SJCRH30 (cell line): Measurements from ENCODE around the gene TRERF1. TPM values are rescaled to one million over a fixed set of nuclear protein-coding genes. Genes with fewer than 3 reads are reported as not detected.
"Not testable (repeated sequence)": the region's sequence is repeated elsewhere in the genome, so short reads cannot be mapped to it uniquely, and the experiment has no call there.

ENCODE experiments used
- DNase-seq, 2 experiments: peaks; one replicate each; pipeline ENCODE4 v3.0.0-alpha.2; 2015 to 2020
- H3K27ac ChIP-seq: fragments of 250-450 bp; sonication (Bioruptor Pico); 2 replicates; pipeline ENCODE4 v1.5.1; 2020; ENCODE audit warnings: mild to moderate bottlenecking, moderate library complexity
- H3K27me3 ChIP-seq: fragments of 250-450 bp; sonication (Bioruptor Pico); 2 replicates; pipeline ENCODE4 v1.5.1; 2020; ENCODE audit warnings: mild to moderate bottlenecking, moderate library complexity
- H3K36me3 ChIP-seq: fragments of 250-450 bp; sonication (Bioruptor Pico); 2 replicates; pipeline ENCODE4 v1.5.1; 2020; ENCODE audit warnings: mild to moderate bottlenecking, moderate library complexity
- H3K4me1 ChIP-seq: fragments of 250-450 bp; sonication (Bioruptor Pico); 2 replicates; pipeline ENCODE4 v1.5.1; 2020; ENCODE audit warnings: mild to moderate bottlenecking, moderate library complexity
- H3K4me3 ChIP-seq: fragments of 250-450 bp; sonication (Bioruptor Pico); 2 replicates; pipeline ENCODE4 v1.5.1; 2020; ENCODE audit warnings: mild to moderate bottlenecking, moderate library complexity
- H3K9me3 ChIP-seq: fragments of 250-450 bp; sonication (Bioruptor Pico); replicated peaks from 2 replicates; pipeline ENCODE4 v1.5.1; 2020; ENCODE audit warnings: mild to moderate bottlenecking, moderate library complexity
- total RNA-seq: library from RNA; depleted of rRNA; stranded (reverse); fragments of >200 nt; shearing (Covaris generic); gene quantifications from 2 replicates; pipeline ENCODE4 v1.2.3, GENCODE V29; 2014

TRERF1 gene
- total RNA-seq, 1 experiment from 2014 or later = 1.5 TPM

DNA sequence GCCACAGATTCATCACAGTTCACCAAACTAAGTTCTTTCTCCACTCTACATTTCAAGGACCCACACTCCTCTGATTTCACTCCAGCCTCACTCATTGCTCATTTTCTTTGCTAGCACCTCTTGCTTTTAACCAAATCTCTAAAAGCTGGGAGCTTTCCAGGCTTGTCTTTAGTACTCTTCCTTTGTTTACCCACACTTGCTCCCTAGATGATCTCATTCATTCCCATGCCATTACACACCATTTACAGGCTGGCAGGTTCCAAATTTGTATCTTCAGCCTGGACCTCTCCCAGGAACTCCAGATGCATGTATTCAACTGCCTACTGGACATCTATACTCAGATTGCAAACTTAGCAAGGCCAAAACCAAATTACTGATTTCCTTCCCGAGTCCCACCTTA, 251.7 kb downstream of the TRERF1 start:
- no peak overlapping the region for H3K27ac ChIP-seq
- no peaks in the 10 kb centered on the region for H3K36me3 ChIP-seq
- H3K27me3 ChIP-seq = no peaks in the 10 kb centered on the region
- no peak overlapping the region for H3K4me3 ChIP-seq
- DNase-seq = no peak
- no peaks in the 10 kb centered on the region; the same call in 1 of the 2 replicates for H3K4me1 ChIP-seq
- no peaks in the 10 kb centered on the region for H3K9me3 ChIP-seq

GRCh38 chr6:42199106-42199981, 252.4 kb downstream of the TRERF1 start:
- H3K27me3 ChIP-seq = no peaks in the 10 kb centered on the region
- no peak for DNase-seq
- no peaks in the 10 kb centered on the region for H3K9me3 ChIP-seq
- no peak overlapping the region for H3K4me3 ChIP-seq
- H3K36me3 ChIP-seq = no peaks in the 10 kb centered on the region
- H3K27ac ChIP-seq = no peak overlapping the region
- no peaks in the 10 kb centered on the region; the same call in 1 of the 2 replicates for H3K4me1 ChIP-seq

DNA sequence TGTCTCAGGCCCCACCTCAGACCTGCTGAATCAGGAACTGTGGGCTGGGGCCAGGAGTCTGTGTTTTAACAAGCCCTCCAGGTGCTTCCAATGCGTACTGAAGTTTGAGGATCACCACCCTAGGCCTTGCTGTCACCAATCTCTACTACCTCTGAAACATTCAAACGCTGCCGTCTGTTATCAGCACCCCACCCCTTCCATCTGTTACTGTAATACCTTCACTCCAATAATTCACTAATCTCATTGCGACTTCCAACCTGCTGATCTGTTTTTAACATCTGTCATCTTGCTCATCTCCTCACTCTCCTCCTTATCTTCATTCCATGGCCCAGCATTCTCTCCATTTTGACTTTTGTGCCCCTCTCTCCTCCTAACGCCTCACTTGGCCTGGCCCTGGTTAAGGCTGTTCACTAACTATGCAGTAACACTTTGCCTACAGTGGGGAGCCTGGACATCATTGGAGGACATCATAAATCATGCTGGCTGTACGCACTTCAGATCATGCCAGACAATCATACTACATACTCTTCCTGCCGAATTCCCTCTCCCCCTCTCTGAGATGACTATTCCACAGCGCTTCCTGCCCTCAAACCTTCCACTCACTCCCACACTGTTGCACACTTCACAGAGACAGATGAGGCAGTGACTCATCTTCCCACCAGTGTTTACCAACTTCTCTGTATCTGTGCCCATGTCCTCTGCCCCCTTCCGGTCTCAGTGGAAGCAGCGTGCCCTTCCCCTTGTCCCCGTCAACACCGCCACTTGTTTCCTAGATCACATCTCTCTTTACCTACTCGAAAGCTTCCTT, 254.0 kb downstream of the TRERF1 start:
- no peak overlapping the region for H3K27ac ChIP-seq
- DNase-seq = no peak
- H3K4me1 ChIP-seq = no peaks in the 10 kb centered on the region; the same call in 1 of the 2 replicates
- H3K9me3 ChIP-seq = no peaks in the 10 kb centered on the region
- H3K4me3 ChIP-seq = no peak overlapping the region
- no peaks in the 10 kb centered on the region for H3K27me3 ChIP-seq
- no peaks in the 10 kb centered on the region for H3K36me3 ChIP-seq

DNA sequence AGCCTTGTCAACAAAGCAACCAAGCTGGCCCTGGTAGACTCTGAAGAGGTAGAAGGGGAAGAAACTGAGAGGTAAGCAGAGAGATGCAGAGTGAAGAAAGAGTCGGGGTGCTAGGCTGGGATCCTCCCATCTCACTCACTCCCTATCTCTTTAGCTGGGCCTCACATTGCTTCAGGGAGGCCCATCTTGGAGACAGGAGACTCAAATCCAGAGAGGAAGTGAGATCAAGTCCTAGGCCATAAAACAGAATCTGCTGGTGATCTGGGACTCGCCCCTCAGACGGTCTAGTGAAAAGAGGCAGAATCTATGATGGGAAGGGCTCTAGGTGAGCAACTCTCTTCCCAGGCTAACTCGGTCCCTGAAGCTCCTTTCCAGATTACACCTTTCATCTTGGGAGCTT, 256.3 kb downstream of the TRERF1 start:
- no peak overlapping the region for H3K27ac ChIP-seq
- H3K4me1 ChIP-seq = peaks cover 5% of the 10 kb centered on the region; the same call in 1 of the 2 replicates
- no peaks in the 10 kb centered on the region for H3K36me3 ChIP-seq
- no peaks in the 10 kb centered on the region for H3K9me3 ChIP-seq
- no peaks in the 10 kb centered on the region for H3K27me3 ChIP-seq
- H3K4me3 ChIP-seq = no peak overlapping the region
- DNase-seq = no peak

GRCh38 chr6:42194056-42194455, 257.7 kb downstream of the TRERF1 start:
- DNase-seq = no peak
- Histone ChIP-seq H3K4me3 (no peak overlapping the region), H3K4me1 (peaks cover 5% of the 10 kb centered on the region; the same call in 1 of the 2 replicates), H3K36me3 (no peaks in the 10 kb centered on the region), H3K27me3 (no peaks in the 10 kb centered on the region), H3K27ac (no peak overlapping the region), H3K9me3 (no peaks in the 10 kb centered on the region)

- Histone ChIP-seq H3K9me3 (no peaks in the 10 kb centered on the region), H3K27me3 (no peaks in the 10 kb centered on the region), H3K27ac (no peak overlapping the region), H3K4me3 (no peak overlapping the region), H3K36me3 (no peaks in the 10 kb centered on the region), H3K4me1 (peaks cover 5% of the 10 kb centered on the region; the same call in 1 of the 2 replicates)
- DNase-seq = no peak
Observed at GRCh38 chr6:42193491-42193894, 258.2 kb downstream of the TRERF1 start.

GRCh38 chr6:42192385-42192784, 259.3 kb downstream of the TRERF1 start:
- H3K27ac ChIP-seq = not testable (repeated sequence)

GRCh38 chr6:42190554-42191183, 261.1 kb downstream of the TRERF1 start:
- peak; percentile 67 to 84 for DNase-seq
- no peaks in the 10 kb centered on the region for H3K27me3 ChIP-seq
- H3K36me3 ChIP-seq = no peaks in the 10 kb centered on the region
- no peak overlapping the region for H3K4me3 ChIP-seq
- no peak overlapping the region for H3K27ac ChIP-seq
- peaks cover 5% of the 10 kb centered on the region; the same call in 1 of the 2 replicates for H3K4me1 ChIP-seq
- no peaks in the 10 kb centered on the region for H3K9me3 ChIP-seq

More at GRCh38 chr6:42192385-42192784, 259.3 kb downstream of the TRERF1 start:
- not testable (repeated sequence) for H3K36me3 ChIP-seq, DNase-seq, H3K4me3 ChIP-seq, H3K27me3 ChIP-seq, H3K9me3 ChIP-seq, H3K4me1 ChIP-seq

- no peak overlapping the region for H3K4me3 ChIP-seq
- no peaks in the 10 kb centered on the region for H3K9me3 ChIP-seq
- H3K27me3 ChIP-seq = no peaks in the 10 kb centered on the region
- no peaks in the 10 kb centered on the region for H3K36me3 ChIP-seq
- peaks cover 5% of the 10 kb centered on the region; the same call in 1 of the 2 replicates for H3K4me1 ChIP-seq
- DNase-seq = no peak
- no peak overlapping the region for H3K27ac ChIP-seq
Observed at GRCh38 chr6:42188406-42188805, 263.3 kb downstream of the TRERF1 start.

DNA sequence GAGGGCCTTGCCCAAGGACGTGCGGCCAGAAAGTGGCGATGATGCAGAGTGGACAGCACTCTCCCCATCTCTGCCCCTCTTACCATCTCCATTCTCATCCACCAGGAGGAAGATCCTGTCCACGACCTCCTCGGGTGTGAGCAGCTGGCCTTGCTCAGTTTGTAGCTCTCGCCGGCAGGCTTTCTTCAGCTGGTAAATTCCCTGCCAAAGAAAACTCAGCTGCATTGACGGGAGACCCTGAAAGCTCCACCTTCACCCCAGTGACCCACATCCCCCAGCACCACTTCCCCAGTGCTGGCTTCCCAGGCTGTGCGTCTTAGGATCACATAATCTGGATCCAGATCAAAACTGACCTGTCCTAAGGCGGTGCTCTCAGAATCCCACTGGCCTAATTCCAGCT, 266.1 kb downstream of the TRERF1 start:
- H3K36me3 ChIP-seq = no peaks in the 10 kb centered on the region
- DNase-seq = no peak

DNA sequence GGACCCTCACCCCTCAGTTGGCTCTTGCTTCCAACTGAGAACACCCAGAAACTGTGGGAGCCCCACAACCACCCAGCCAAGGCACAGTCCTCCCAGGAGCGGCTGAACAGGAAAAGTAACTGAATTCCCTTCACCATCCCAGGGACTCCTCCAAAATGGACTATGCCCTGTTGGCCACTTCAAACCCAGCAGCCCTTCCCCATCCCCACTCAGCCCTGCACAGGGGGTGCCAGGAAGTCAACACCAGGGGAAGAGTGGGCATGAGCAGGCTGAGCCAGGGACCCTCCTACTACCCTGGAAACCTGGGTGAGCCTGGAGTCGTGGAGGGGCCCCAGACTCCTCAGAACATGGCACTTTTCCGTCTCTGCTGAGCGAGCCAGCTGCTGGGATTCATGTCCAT, 267.3 kb downstream of the TRERF1 start:
- Histone ChIP-seq H3K4me1 (no peaks in the 10 kb centered on the region), H3K27ac (no peak overlapping the region), H3K36me3 (no peaks in the 10 kb centered on the region), H3K27me3 (no peaks in the 10 kb centered on the region), H3K9me3 (no peaks in the 10 kb centered on the region), H3K4me3 (no peak overlapping the region)
- DNase-seq = no peak

More for the DNA sequence above, 266.1 kb downstream of the TRERF1 start:
- Histone ChIP-seq H3K4me3 (no peak overlapping the region), H3K27ac (no peak overlapping the region), H3K4me1 (no peaks in the 10 kb centered on the region), H3K9me3 (no peaks in the 10 kb centered on the region), H3K27me3 (no peaks in the 10 kb centered on the region)

- Histone ChIP-seq H3K9me3 (no peaks in the 10 kb centered on the region), H3K4me3 (no peak overlapping the region), H3K27ac (no peak overlapping the region), H3K36me3 (no peaks in the 10 kb centered on the region), H3K4me1 (no peaks in the 10 kb centered on the region), H3K27me3 (no peaks in the 10 kb centered on the region)
- DNase-seq = no peak
Observed at GRCh38 chr6:42182101-42182500, 269.6 kb downstream of the TRERF1 start.

- no peak overlapping the region for H3K27ac ChIP-seq
- H3K27me3 ChIP-seq = no peaks in the 10 kb centered on the region
- no peaks in the 10 kb centered on the region for H3K36me3 ChIP-seq
- DNase-seq = no peak
- H3K9me3 ChIP-seq = no peaks in the 10 kb centered on the region
- H3K4me3 ChIP-seq = no peak overlapping the region
- no peaks in the 10 kb centered on the region for H3K4me1 ChIP-seq
Observed at GRCh38 chr6:42179945-42180313, 271.8 kb downstream of the TRERF1 start.

DNA sequence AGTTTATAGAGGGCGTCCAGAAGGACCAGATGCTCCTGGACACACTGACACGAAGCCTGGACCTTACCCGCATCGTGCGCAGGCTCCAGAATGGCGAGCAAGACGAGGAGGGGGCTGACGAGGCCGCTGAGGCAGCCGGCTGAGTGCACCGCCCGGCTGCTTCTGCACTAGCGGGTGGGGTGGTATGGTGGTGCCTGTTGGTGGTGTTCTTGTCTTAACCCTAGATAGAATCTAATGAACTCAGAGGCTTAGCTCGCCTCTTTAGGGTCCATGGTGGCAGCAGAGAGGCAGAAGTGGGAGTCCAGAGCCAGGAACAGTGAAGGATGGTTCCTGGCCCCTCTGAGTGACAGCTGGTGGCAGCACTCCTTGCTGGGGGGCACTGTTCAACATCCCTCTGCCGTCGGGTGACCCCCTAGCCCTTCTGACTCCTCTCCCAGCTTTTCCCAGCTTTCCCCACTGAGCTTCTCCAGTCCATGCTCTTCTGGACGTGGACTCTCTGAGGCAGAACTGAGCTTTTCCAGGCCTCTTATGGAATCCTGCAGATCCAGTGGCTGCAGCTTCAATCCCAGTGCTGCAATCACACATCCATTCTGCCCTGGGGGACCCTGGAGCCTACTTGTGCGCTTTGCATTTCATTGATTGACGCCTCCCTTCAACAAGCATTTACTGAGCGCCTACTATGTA, 272.3 kb downstream of the TRERF1 start:
- Histone ChIP-seq H3K4me3 (no peak overlapping the region), H3K27me3 (no peaks in the 10 kb centered on the region), H3K9me3 (no peaks in the 10 kb centered on the region), H3K4me1 (no peaks in the 10 kb centered on the region), H3K27ac (no peak overlapping the region), H3K36me3 (no peaks in the 10 kb centered on the region)
- no peak for DNase-seq
